Aorta (tissue), 5 donors: Measurements from ENCODE around the gene GPS2. TPM values are rescaled to one million over a fixed set of nuclear protein-coding genes. Genes with fewer than 3 reads are reported as not detected.
A peak's percentile ranks its signal among the peaks of the same experiment; 100 is the strongest.
"Not testable (repeated sequence)": the region's sequence is repeated elsewhere in the genome, so short reads cannot be mapped to it uniquely, and the experiment has no call there.

Experiments
- ATAC-seq: fragments of 200-7000 bp; cut with Tn5 transposase; one replicate; pipeline ENCODE4 v1.9.1; 2022; ENCODE audit warnings: moderate library complexity; ENCODE audit not compliant: low FRiP score
- DNase-seq, 2 donors: peaks; one replicate each; pipeline ENCODE4 v3.0.0-alpha.2; 2020
- H3K27ac ChIP-seq, 2 donors: one replicate each; pipeline ENCODE4 v1.5.1; 2013; ENCODE audit warnings: low read length in 2 of 2, mild to moderate bottlenecking in 2 of 2, moderate library complexity in 2 of 2, control low read depth in 1 of 2, inconsistent platforms in 1 of 2, low read depth in 1 of 2
- H3K27me3 ChIP-seq, 2 donors: one replicate each; pipeline ENCODE4 v1.6.1; 2013; ENCODE audit warnings: control low read depth in 1 of 2, low read length in 1 of 2, mild to moderate bottlenecking in 1 of 2, moderate library complexity in 1 of 2; ENCODE audit not compliant: insufficient read depth in 2 of 2, control insufficient read depth in 1 of 2
- H3K36me3 ChIP-seq, 2 donors: one replicate each; pipeline ENCODE4 v1.6.1; 2013; ENCODE audit warnings: control low read depth in 1 of 2, low read length in 1 of 2, mild to moderate bottlenecking in 1 of 2; ENCODE audit not compliant: insufficient read depth in 2 of 2, control insufficient read depth in 1 of 2
- H3K4me1 ChIP-seq, 2 donors: one replicate each; pipeline ENCODE4 v1.6.1; 2013; ENCODE audit warnings: low read length in 2 of 2, control low read depth in 1 of 2, mild to moderate bottlenecking in 1 of 2, moderate library complexity in 1 of 2; ENCODE audit not compliant: insufficient read depth in 2 of 2, control insufficient read depth in 1 of 2
- H3K4me3 ChIP-seq, 2 donors: one replicate each; pipeline ENCODE4 v1.5.1; 2013; ENCODE audit warnings: low read length in 2 of 2, control low read depth in 1 of 2, mild to moderate bottlenecking in 1 of 2
- H3K9me3 ChIP-seq: one replicate; pipeline ENCODE4 v1.6.1; 2013; ENCODE audit warnings: mild to moderate bottlenecking, low read length; ENCODE audit not compliant: control insufficient read depth
- WGBS, 2 donors: extraction: QIAGEN DNeasy Blood & Tissue Kit; methylation state at CpG; one replicate each; pipeline ENCODE4 v1.1.7; 2013; 5-methylcytosine and 5-hydroxymethylcytosine counted together
- intact Hi-C, 2 donors: fragments of 100-400 bp; cut with DNase I; formaldehyde crosslinking; loops; one replicate each; pipeline versions ENCODE4 v1.14.2 to v1.15.0; 2022
- polyA plus RNA-seq, 2 donors: library from polyadenylated mRNA; stranded (reverse); fragments of 200-250 nt; gene quantifications; one replicate each; pipeline ENCODE4 v1.2.3, GENCODE V29; 2013
- total RNA-seq, 2 donors: library from RNA; stranded (reverse); fragmentation: NEBNext Ultra II Directional; extraction: Animal tissue kit (Norgen Biotek cat#: 25700); gene quantifications; one replicate each; pipeline ENCODE4 v1.2.1, GENCODE V29; 2021
- donor health status: healthy with polysubstance abuse.
- donor health status: Bipolar disorder and iron deficiency.
- donor health status: DM: no; HTN: no; CAD: no.
- donor health status: DM: no; HTN: no; CAD: no.
- donor health status: DM: yes; HTN: yes; CAD: no.

GPS2 gene
- total and polyA plus RNA-seq, 4 donors, result 49.5 to 99.1 (median 55.3) TPM

- DNase-seq (no peak), ATAC-seq (no peak)
- Histone ChIP-seq H3K27ac (no peak overlapping the region), H3K36me3 (no peaks in the 10 kb centered on the region), H3K9me3 (no peaks in the 10 kb centered on the region), H3K4me1 (no peaks in the 10 kb centered on the region), H3K27me3 (no peaks in the 10 kb centered on the region), H3K4me3 (no peak overlapping the region)
- intact Hi-C loops, result loop anchor here in 1 of 2 donors (5.0 kb wide), 1 partner anchor 65 kb away; the partner anchor contains the start of gene SLC2A4
- 53 to 58% methylated on average over 18 of the region's 18 CpGs for WGBS, 2 donors
Measured at GRCh38 chr17:7346761-7347614, 31.8 kb upstream of the GPS2 start.

GRCh38 chr17:7343250-7343649 is 28.1 kb upstream of the GPS2 start:
- ATAC-seq, result no peak

GRCh38 chr17:7341842-7342241 is 26.7 kb upstream of the GPS2 start:
- no peaks in the 10 kb centered on the region for H3K36me3 ChIP-seq
- H3K9me3 ChIP-seq, result no peaks in the 10 kb centered on the region
- no peaks in the 10 kb centered on the region for H3K4me1 ChIP-seq
- intact Hi-C loops, result no loop called here
- H3K27ac ChIP-seq, result no peak overlapping the region
- DNase-seq, result no peak
- ATAC-seq, result no peak
- no peaks in the 10 kb centered on the region for H3K27me3 ChIP-seq
- H3K4me3 ChIP-seq, result no peak overlapping the region
- WGBS, 2 donors, result 93% methylated on average over 13 of the region's 13 CpGs

More at GRCh38 chr17:7343250-7343649, 28.1 kb upstream of the GPS2 start:
- Histone ChIP-seq H3K4me3 (no peak overlapping the region), H3K27me3 (no peaks in the 10 kb centered on the region), H3K36me3 (no peaks in the 10 kb centered on the region), H3K9me3 (no peaks in the 10 kb centered on the region), H3K4me1 (no peaks in the 10 kb centered on the region), H3K27ac (no peak overlapping the region)
- 71 to 72% methylated on average over 15 of the region's 15 CpGs for WGBS, 2 donors
- intact Hi-C loops, result no loop called here
- peak in 1 of 2 donors; percentile 46 for DNase-seq

- WGBS, 2 donors, result 72 to 75% methylated on average over 2 of the region's 2 CpGs
- Histone ChIP-seq H3K4me3 (no peak overlapping the region), H3K36me3 (no peaks in the 10 kb centered on the region), H3K9me3 (no peaks in the 10 kb centered on the region), H3K4me1 (no peaks in the 10 kb centered on the region), H3K27me3 (no peaks in the 10 kb centered on the region), H3K27ac (no peak overlapping the region)
- DNase-seq, result no peak
- ATAC-seq, result no peak
- intact Hi-C loops, result no loop called here
Measured at GRCh38 chr17:7340179-7340578, 25.0 kb upstream of the GPS2 start.

GRCh38 chr17:7337600-7337999 is 22.4 kb upstream of the GPS2 start:
- H3K27me3 ChIP-seq, H3K27ac ChIP-seq, H3K9me3 ChIP-seq, DNase-seq, H3K4me1 ChIP-seq, intact Hi-C loops, H3K36me3 ChIP-seq, ATAC-seq, H3K4me3 ChIP-seq: not testable (repeated sequence)
- 77 to 81% methylated on average over 7 of the region's 7 CpGs for WGBS, 2 donors

- intact Hi-C loops, result no loop called here
- no peaks in the 10 kb centered on the region for H3K27me3 ChIP-seq
- ATAC-seq (peak; percentile 37), DNase-seq (no peak)
- H3K9me3 ChIP-seq, result no peaks in the 10 kb centered on the region
- WGBS, 2 donors, result 39 to 43% methylated on average over 14 to 17 of the region's 17 CpGs
- H3K27ac ChIP-seq, result no peak within 1 kb of the TSS
- H3K4me3 ChIP-seq, result no peak within 1 kb of the TSS
- H3K4me1 ChIP-seq, result no peaks in the 10 kb centered on the region
- H3K36me3 ChIP-seq, result no peaks in the 10 kb centered on the region
Measured at GRCh38 chr17:7336240-7337175, 21.3 kb upstream of the GPS2 start, which contains the start of gene ACAP1. ACAP1 (plus strand) TSS chr17:7336529; CDS start chr17:7336735, 206 bp downstream.

- not testable (repeated sequence) for H3K27ac ChIP-seq
Measured at GRCh38 chr17:7335765-7336164, 20.6 kb upstream of the GPS2 start.

GRCh38 chr17:7334938-7335538 is 19.9 kb upstream of the GPS2 start:
- DNase-seq (no peak), ATAC-seq (no peak)
- no peaks in the 10 kb centered on the region for H3K27me3 ChIP-seq
- no peaks in the 10 kb centered on the region for H3K36me3 ChIP-seq
- 74 to 86% methylated on average over 3 of the region's 3 CpGs for WGBS, 2 donors
- intact Hi-C loops, result no loop called here
- H3K4me1 ChIP-seq, result no peaks in the 10 kb centered on the region
- H3K4me3 ChIP-seq, result no peak overlapping the region
- no peak overlapping the region for H3K27ac ChIP-seq
- H3K9me3 ChIP-seq, result no peaks in the 10 kb centered on the region

More at GRCh38 chr17:7335765-7336164, 20.6 kb upstream of the GPS2 start:
- H3K36me3 ChIP-seq, DNase-seq, ATAC-seq, intact Hi-C loops, H3K9me3 ChIP-seq, H3K4me1 ChIP-seq, H3K4me3 ChIP-seq, H3K27me3 ChIP-seq: not testable (repeated sequence)
- 85 to 88% methylated on average over 13 of the region's 13 CpGs for WGBS, 2 donors
